ENCODE measurements around the gene APBA3. TPM values are rescaled to one million over a fixed set of nuclear protein-coding genes. Genes with fewer than 3 reads are reported as not detected.

APBA3 gene
- total and polyA plus RNA-seq, 9 of the 15 experiments (the other 6 are each of a cell fraction or from before 2014, with no cell fraction given), result 0.10 to 29.5 (median 11.5) TPM

- no peak for TF ChIP-seq CHAMP1 (IDR thresholded peaks at IDR 0.05)
- TF ChIP-seq ZNF318 (IDR thresholded peaks at IDR 0.05; ENCODE audit: borderline replicate concordance in 1 of 2, low read depth in 1 of 2), result no peak
- no peak for TF ChIP-seq RAD21 (CRISPR knock-in tag; conservative IDR thresholded peaks at IDR 0.05 in 1 of 2, IDR thresholded peaks at IDR 0.05 in 1 of 2)
- no peak; the same call in 1 of the 2 replicates for TF ChIP-seq LCOR (CRISPR knock-in tag; IDR thresholded peaks at IDR 0.05)
- TF ChIP-seq GABPA (tag; conservative IDR thresholded peaks at IDR 0.05; ENCODE audit: low read depth), result peak; percentile 92
- TF ChIP-seq ILK (tag; IDR thresholded peaks at IDR 0.05; ENCODE audit: borderline replicate concordance, low read depth), result no peak
- TF ChIP-seq CBX8 (IDR thresholded peaks at IDR 0.05; ENCODE audit: borderline replicate concordance, extremely low read depth, low read depth, low read length, poor library complexity, severe bottlenecking), result no peak
- TF ChIP-seq TCFL5 (CRISPR knock-in tag; conservative IDR thresholded peaks at IDR 0.05), result 0 out of 2 replicates have a peak, but pooled peaks have one; percentile 43
- TF ChIP-seq TRIM25 (IDR thresholded peaks at IDR 0.05; ENCODE audit: borderline replicate concordance), result no peak
- TF ChIP-seq YBX1 (IDR thresholded peaks at IDR 0.05), result no peak
Observed at GRCh38 chr19:3762501-3763459, 1.3 kb upstream of the APBA3 start, which contains the start of gene MRPL54 (continued).
